ENCODE measurements around the gene TAF4B. TPM values are rescaled to one million over a fixed set of nuclear protein-coding genes. Genes with fewer than 3 reads are reported as not detected.

TAF4B gene
- total RNA-seq, 1 donor from 2014 or later: 2.3 TPM

DNA sequence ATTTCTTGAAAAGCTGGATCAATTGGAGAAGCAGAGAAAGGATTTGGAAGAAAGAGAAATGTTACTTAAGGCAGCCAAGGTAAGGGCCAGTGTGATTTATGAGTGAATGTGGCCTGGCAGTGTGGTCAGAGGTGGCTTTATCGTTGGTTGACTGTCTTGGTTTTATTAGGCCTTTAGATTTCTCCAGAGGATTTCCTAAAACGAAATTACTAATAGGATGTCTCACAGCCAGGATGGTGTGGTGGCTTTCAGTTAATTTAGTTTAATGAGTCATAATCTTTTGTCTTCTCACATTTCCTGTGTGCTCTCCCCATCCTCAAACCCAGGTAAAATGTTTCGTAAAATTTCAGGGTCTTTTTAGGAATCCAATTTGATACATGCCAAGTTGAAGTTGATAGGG lies 100.8 kb downstream of the TAF4B start:
- H3K4me1 Mint-ChIP-seq (ENCODE audit: unreplicated experiment): no peaks in the 10 kb centered on the region
- DNase-seq (ENCODE audit: extremely low spot score, unreplicated experiment): no peak
- peaks cover 6% of the 10 kb centered on the region for H3K9me3 Mint-ChIP-seq (ENCODE audit: unreplicated experiment)
- H3K27me3 Mint-ChIP-seq (ENCODE audit: unreplicated experiment): no peaks in the 10 kb centered on the region
- no peak overlapping the region for H3K27ac Mint-ChIP-seq (ENCODE audit: unreplicated experiment)
- TF ChIP-seq, protein P1, sequence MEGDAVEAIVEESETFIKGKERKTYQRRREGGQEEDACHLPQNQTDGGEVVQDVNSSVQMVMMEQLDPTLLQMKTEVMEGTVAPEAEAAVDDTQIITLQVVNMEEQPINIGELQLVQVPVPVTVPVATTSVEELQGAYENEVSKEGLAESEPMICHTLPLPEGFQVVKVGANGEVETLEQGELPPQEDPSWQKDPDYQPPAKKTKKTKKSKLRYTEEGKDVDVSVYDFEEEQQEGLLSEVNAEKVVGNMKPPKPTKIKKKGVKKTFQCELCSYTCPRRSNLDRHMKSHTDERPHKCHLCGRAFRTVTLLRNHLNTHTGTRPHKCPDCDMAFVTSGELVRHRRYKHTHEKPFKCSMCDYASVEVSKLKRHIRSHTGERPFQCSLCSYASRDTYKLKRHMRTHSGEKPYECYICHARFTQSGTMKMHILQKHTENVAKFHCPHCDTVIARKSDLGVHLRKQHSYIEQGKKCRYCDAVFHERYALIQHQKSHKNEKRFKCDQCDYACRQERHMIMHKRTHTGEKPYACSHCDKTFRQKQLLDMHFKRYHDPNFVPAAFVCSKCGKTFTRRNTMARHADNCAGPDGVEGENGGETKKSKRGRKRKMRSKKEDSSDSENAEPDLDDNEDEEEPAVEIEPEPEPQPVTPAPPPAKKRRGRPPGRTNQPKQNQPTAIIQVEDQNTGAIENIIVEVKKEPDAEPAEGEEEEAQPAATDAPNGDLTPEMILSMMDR (IDR thresholded peaks at IDR 0.05): no peak
- peaks cover 4% of the 10 kb centered on the region for H3K36me3 Mint-ChIP-seq (ENCODE audit: unreplicated experiment)
- no peak overlapping the region for H3K4me3 Mint-ChIP-seq (ENCODE audit: unreplicated experiment)

DNA sequence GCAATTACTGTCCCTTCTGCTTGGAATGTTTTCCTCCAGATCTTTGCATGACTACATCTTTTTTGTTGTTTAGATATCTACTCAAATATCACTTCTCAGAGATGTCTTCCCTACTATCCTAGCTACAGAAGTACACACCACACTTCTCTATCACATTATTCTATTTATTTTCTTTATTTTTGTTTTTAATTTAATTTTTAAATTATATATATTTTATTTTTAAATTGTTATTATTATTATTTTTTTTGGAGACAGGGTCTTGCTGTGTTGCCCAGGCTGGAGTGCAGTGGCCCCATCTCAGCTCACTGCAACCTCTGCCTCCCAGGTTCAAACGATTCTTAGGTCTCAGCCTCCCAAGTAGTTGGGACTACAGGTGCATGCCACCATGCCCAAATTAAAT lies 106.7 kb downstream of the TAF4B start:
- DNase-seq (ENCODE audit: extremely low spot score, unreplicated experiment): no peak
- no peaks in the 10 kb centered on the region for H3K36me3 Mint-ChIP-seq (ENCODE audit: unreplicated experiment)
- peaks cover 34% of the 10 kb centered on the region for H3K4me1 Mint-ChIP-seq (ENCODE audit: unreplicated experiment)
- H3K4me3 Mint-ChIP-seq (ENCODE audit: unreplicated experiment): no peak overlapping the region
- TF ChIP-seq, protein P1 (IDR thresholded peaks at IDR 0.05): no peak
- H3K27me3 Mint-ChIP-seq (ENCODE audit: unreplicated experiment): no peaks in the 10 kb centered on the region
- no peaks in the 10 kb centered on the region for H3K9me3 Mint-ChIP-seq (ENCODE audit: unreplicated experiment)
- no peak overlapping the region for H3K27ac Mint-ChIP-seq (ENCODE audit: unreplicated experiment)

DNA sequence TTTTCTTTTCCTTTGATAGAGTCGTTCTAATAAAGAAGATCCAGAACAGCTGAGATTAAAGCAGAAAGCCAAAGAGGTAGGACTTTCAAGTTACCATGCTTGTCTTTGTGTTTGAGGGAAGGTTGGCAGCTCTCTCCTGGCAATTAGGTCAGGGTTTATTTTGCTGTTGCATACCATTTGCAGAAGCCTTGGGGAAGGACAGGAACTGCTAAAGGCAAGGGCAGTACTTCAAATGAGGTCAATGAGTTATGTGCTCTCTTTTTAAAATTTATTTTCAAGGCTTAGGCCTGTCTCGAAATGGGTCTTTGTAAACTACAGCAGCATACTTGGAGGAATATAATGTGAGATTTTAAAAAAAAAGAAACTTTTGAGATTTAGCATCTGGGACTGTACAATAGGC lies 108.9 kb downstream of the TAF4B start:
- H3K4me3 Mint-ChIP-seq (ENCODE audit: unreplicated experiment): no peak overlapping the region
- peaks cover 51% of the 10 kb centered on the region for H3K4me1 Mint-ChIP-seq (ENCODE audit: unreplicated experiment)
- TF ChIP-seq, protein P1 (IDR thresholded peaks at IDR 0.05): no peak
- DNase-seq (ENCODE audit: extremely low spot score, unreplicated experiment): no peak
- peak overlapping the region; percentile 93 for H3K27ac Mint-ChIP-seq (ENCODE audit: unreplicated experiment)
- H3K36me3 Mint-ChIP-seq (ENCODE audit: unreplicated experiment): no peaks in the 10 kb centered on the region
- no peaks in the 10 kb centered on the region for H3K27me3 Mint-ChIP-seq (ENCODE audit: unreplicated experiment)
- H3K9me3 Mint-ChIP-seq (ENCODE audit: unreplicated experiment): no peaks in the 10 kb centered on the region

DNA sequence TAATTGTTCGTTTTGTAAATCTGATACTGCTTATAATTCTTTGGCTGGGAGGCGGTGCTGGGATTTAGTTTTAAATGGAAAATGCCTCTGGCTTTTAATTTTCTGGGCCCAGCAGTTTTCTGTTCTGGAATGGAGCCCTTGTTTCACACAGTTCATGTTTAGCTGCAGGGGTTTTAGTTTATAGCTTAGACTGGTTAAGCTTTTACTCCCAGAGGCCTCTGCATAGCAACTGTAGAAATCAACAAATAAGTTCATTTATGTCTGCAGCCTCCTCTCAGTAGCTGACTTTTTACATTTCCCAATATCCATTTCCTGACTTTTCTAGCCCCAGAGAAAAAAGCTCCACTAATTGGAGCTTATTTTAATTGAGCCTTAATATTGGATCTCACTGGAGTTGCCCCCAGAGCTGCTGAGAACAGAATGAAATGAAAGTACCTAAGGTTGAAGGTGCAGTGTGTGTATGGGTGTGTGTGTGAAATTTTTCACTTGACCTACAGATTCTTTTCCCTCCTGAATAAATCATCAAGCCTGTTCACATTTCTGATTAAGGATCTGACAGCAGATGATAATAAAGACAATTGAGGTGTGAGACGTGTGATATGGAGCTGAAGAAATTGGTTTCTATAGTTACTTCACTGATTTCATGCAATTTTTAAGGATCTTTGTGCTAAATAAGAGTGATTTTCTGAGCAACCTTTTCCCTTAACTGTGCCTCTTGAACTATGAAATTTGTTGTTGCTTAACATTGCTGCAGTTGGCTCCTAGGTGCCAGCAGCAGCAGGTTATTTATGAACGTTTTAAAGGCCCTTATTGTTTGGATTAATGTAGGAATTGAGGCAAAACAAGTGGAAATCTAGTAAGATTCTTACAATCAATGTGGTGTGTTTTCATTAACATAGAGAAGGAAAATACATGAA lies 109.6 kb downstream of the TAF4B start:
- TF ChIP-seq, protein P1 (IDR thresholded peaks at IDR 0.05): no peak
- H3K27me3 Mint-ChIP-seq (ENCODE audit: unreplicated experiment): no peaks in the 10 kb centered on the region
- H3K4me1 Mint-ChIP-seq (ENCODE audit: unreplicated experiment): peaks cover 52% of the 10 kb centered on the region
- peak overlapping the region; percentile 93 for H3K27ac Mint-ChIP-seq (ENCODE audit: unreplicated experiment)
- peak overlapping the region; percentile 21 for H3K4me3 Mint-ChIP-seq (ENCODE audit: unreplicated experiment)
- no peaks in the 10 kb centered on the region for H3K9me3 Mint-ChIP-seq (ENCODE audit: unreplicated experiment)
- no peak for DNase-seq (ENCODE audit: extremely low spot score, unreplicated experiment)
- no peaks in the 10 kb centered on the region for H3K36me3 Mint-ChIP-seq (ENCODE audit: unreplicated experiment)

DNA sequence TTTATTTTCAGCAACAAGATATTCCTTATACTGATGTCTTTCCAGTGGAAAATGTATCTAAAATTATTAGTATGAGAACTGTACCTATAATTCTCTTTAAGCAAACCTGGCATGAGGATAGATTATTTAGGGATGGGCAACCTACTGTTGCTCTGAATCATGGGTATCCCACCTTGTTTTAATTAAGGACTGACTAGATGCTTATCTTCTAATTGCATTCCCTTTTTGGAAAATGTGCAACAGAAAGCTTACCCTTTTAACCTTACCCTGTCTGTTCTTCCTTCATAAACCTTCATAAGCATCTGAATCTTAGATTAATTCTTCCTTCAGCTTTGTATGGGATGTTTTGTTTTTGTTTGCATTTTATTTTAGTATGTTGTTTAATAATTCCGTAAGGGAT lies 110.3 kb downstream of the TAF4B start:
- H3K4me3 Mint-ChIP-seq (ENCODE audit: unreplicated experiment): peak overlapping the region; percentile 21
- peaks cover 4% of the 10 kb centered on the region for H3K9me3 Mint-ChIP-seq (ENCODE audit: unreplicated experiment)
- TF ChIP-seq, protein P1 (IDR thresholded peaks at IDR 0.05): no peak
- H3K36me3 Mint-ChIP-seq (ENCODE audit: unreplicated experiment): no peaks in the 10 kb centered on the region
- no peaks in the 10 kb centered on the region for H3K27me3 Mint-ChIP-seq (ENCODE audit: unreplicated experiment)
- no peak for DNase-seq (ENCODE audit: extremely low spot score, unreplicated experiment)
- peak overlapping the region; percentile 93 for H3K27ac Mint-ChIP-seq (ENCODE audit: unreplicated experiment)
- peaks cover 59% of the 10 kb centered on the region for H3K4me1 Mint-ChIP-seq (ENCODE audit: unreplicated experiment)

All from osteocyte (in vitro differentiated cells).